CD4-positive, alpha-beta T cell treated with Interleukin-1 beta for 1 hour (primary cell): Measurements from ENCODE around the gene HSPBP1.

Source experiments
- DNase-seq, 2 donors: peaks; one replicate each; pipeline ENCODE4 v3.0.0-alpha.2; 2020 to 2022

Gene HSPBP1

GRCh38 chr19:55279770-55280643 is at the start of gene HSPBP1:
Gene HSPBP1, minus strand, starts transcription at chr19:55280110. Its CDS starts 502 bp downstream, at chr19:55279608.
- peak; percentile 98 for DNase-seq

- DNase-seq: peak in 1 of 2 donors; percentile 25
Measured at GRCh38 chr19:55328774-55329318, 48.9 kb upstream of the HSPBP1 start.

- peak in 1 of 2 donors; percentile 15 for DNase-seq
Measured at GRCh38 chr19:55325172-55325571, 45.3 kb upstream of the HSPBP1 start, which contains the start of gene TMEM150B. Gene TMEM150B, minus strand, starts transcription at chr19:55325341. Its CDS starts 4,305 bp downstream, at chr19:55321036.

- DNase-seq: no peak
Measured at GRCh38 chr19:55324662-55325061, 44.8 kb upstream of the HSPBP1 start.

- no peak for DNase-seq
Measured at GRCh38 chr19:55322204-55322885, 42.4 kb upstream of the HSPBP1 start.

- no peak for DNase-seq
Measured at GRCh38 chr19:55321466-55322137, 41.7 kb upstream of the HSPBP1 start.

GRCh38 chr19:55320844-55321419 is 41.0 kb upstream of the HSPBP1 start:
- DNase-seq: no peak

- no peak for DNase-seq
Measured at GRCh38 chr19:55319785-55320184, 39.9 kb upstream of the HSPBP1 start.

- no peak for DNase-seq
Measured at GRCh38 chr19:55316646-55317045, 36.7 kb upstream of the HSPBP1 start.

GRCh38 chr19:55315956-55316525 is 36.1 kb upstream of the HSPBP1 start:
- no peak for DNase-seq

GRCh38 chr19:55314396-55314795 is 34.5 kb upstream of the HSPBP1 start:
- DNase-seq: no peak

GRCh38 chr19:55312621-55313512 is 33.0 kb upstream of the HSPBP1 start:
- no peak for DNase-seq

- no peak for DNase-seq
Measured at GRCh38 chr19:55311797-55312196, 31.9 kb upstream of the HSPBP1 start.

GRCh38 chr19:55311397-55311796 is 31.5 kb upstream of the HSPBP1 start:
- DNase-seq: no peak

GRCh38 chr19:55310498-55310897 is 30.6 kb upstream of the HSPBP1 start:
- DNase-seq: no peak

- DNase-seq: no peak
Measured at GRCh38 chr19:55309448-55309847, 29.5 kb upstream of the HSPBP1 start.

- no peak for DNase-seq
Measured at GRCh38 chr19:55308281-55308680, 28.4 kb upstream of the HSPBP1 start.

GRCh38 chr19:55306712-55307111 is 26.8 kb upstream of the HSPBP1 start:
- no peak for DNase-seq

- no peak for DNase-seq
Measured at GRCh38 chr19:55305983-55306562, 26.2 kb upstream of the HSPBP1 start.

GRCh38 chr19:55305491-55305890 is 25.6 kb upstream of the HSPBP1 start:
- DNase-seq: peak; percentile 48 to 64

- DNase-seq: no peak
Measured at GRCh38 chr19:55304980-55305379, 25.1 kb upstream of the HSPBP1 start.
